22Rv1 (cell line): ENCODE measurements around the gene IZUMO1R.

ENCODE experiments used
- ZFX ChIP-seq: fragments of 450-650 bp; IDR thresholded peaks from 2 replicates; pipeline ENCODE4 v1.6.1; 2017; ENCODE audit warnings: antibody characterized with exemption, borderline replicate concordance
- TF ChIP-seq, protein P1 (sequence below): fragments of 450-650 bp; IDR thresholded peaks from 2 replicates; pipeline ENCODE4 v1.5.1; 2017; ENCODE audit warnings: mild to moderate bottlenecking

DNA sequence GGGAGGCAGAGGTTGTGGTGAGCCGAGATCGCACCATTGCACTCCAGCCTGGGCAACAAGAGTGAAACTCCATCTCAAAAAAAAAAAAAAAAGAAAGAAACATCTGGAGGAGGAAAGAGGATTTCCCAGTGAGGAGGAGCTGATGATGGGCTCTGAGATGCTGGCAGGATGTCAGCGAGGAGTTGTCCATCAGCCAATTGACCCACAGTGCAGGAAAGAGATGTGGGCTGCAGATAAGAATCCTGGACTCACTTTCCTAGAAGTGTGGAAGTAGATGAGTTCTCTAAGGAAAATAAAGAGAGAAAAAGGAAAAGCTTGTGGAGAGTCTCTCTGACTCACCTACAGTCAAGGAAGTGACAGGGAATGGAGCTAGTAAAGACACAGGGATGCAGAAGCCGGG, 9.7 kb downstream of the IZUMO1R start:
- TF ChIP-seq, protein P1, sequence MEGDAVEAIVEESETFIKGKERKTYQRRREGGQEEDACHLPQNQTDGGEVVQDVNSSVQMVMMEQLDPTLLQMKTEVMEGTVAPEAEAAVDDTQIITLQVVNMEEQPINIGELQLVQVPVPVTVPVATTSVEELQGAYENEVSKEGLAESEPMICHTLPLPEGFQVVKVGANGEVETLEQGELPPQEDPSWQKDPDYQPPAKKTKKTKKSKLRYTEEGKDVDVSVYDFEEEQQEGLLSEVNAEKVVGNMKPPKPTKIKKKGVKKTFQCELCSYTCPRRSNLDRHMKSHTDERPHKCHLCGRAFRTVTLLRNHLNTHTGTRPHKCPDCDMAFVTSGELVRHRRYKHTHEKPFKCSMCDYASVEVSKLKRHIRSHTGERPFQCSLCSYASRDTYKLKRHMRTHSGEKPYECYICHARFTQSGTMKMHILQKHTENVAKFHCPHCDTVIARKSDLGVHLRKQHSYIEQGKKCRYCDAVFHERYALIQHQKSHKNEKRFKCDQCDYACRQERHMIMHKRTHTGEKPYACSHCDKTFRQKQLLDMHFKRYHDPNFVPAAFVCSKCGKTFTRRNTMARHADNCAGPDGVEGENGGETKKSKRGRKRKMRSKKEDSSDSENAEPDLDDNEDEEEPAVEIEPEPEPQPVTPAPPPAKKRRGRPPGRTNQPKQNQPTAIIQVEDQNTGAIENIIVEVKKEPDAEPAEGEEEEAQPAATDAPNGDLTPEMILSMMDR, result no peak
- TF ChIP-seq ZFX, result no peak
